Stimulated activated CD8-positive, alpha-beta memory T cell treated with anti-CD3 and anti-CD28 coated beads, Interleukin-12 subunit alpha, Interleukin-12 subunit beta, amount 100 ng/mL, for 1 hour (primary cell): ENCODE results near the gene HPCAL4.

Source experiments
- DNase-seq: peaks from one replicate; pipeline ENCODE4 v3.0.0-alpha.2; 2020; ENCODE audit warnings: low read depth

Gene HPCAL4

GRCh38 chr1:39676948-39677548, 14.2 kb downstream of the HPCAL4 start:
- DNase-seq: no peak

GRCh38 chr1:39675220-39675619, 16.0 kb downstream of the HPCAL4 start:
- DNase-seq: no peak

- no peak for DNase-seq
Observed at GRCh38 chr1:39673215-39673614, 18.0 kb downstream of the HPCAL4 start.

GRCh38 chr1:39672551-39672947, 18.7 kb downstream of the HPCAL4 start:
- DNase-seq: no peak

- DNase-seq: no peak
Observed at GRCh38 chr1:39671793-39672550, 19.3 kb downstream of the HPCAL4 start, which contains the start of gene NT5C1A. TSS of gene NT5C1A (minus strand) at chr1:39672107. CDS start at chr1:39672038, 69 bp downstream.

GRCh38 chr1:39671433-39671792, 19.8 kb downstream of the HPCAL4 start:
- DNase-seq: no peak

GRCh38 chr1:39670689-39671088, 20.5 kb downstream of the HPCAL4 start:
- DNase-seq: no peak

- DNase-seq: no peak
Observed at GRCh38 chr1:39668894-39669293, 22.3 kb downstream of the HPCAL4 start.

GRCh38 chr1:39668111-39668510, 23.1 kb downstream of the HPCAL4 start:
- DNase-seq: no peak

GRCh38 chr1:39666772-39667171, 24.5 kb downstream of the HPCAL4 start:
- no peak for DNase-seq

GRCh38 chr1:39663559-39663958, 27.7 kb downstream of the HPCAL4 start:
- DNase-seq: no peak

- DNase-seq: no peak
Observed at GRCh38 chr1:39662861-39663260, 28.4 kb downstream of the HPCAL4 start.

- DNase-seq: no peak
Observed at GRCh38 chr1:39659538-39659937, 31.7 kb downstream of the HPCAL4 start.

- DNase-seq: no peak
Observed at GRCh38 chr1:39659110-39659509, 32.1 kb downstream of the HPCAL4 start.

GRCh38 chr1:39657923-39658485, 33.2 kb downstream of the HPCAL4 start:
- DNase-seq: peak; percentile 33

- no peak for DNase-seq
Observed at GRCh38 chr1:39657402-39657801, 33.8 kb downstream of the HPCAL4 start.

GRCh38 chr1:39656391-39656790, 34.8 kb downstream of the HPCAL4 start:
- DNase-seq: no peak

GRCh38 chr1:39655578-39656268, 35.5 kb downstream of the HPCAL4 start:
- no peak for DNase-seq

- no peak for DNase-seq
Observed at GRCh38 chr1:39654291-39654690, 36.9 kb downstream of the HPCAL4 start.

GRCh38 chr1:39653546-39654031, 37.6 kb downstream of the HPCAL4 start:
- DNase-seq: peak; percentile 58

GRCh38 chr1:39652554-39652953, 38.7 kb downstream of the HPCAL4 start:
- no peak for DNase-seq

- DNase-seq: no peak
Observed at GRCh38 chr1:39652105-39652504, 39.1 kb downstream of the HPCAL4 start.

- no peak for DNase-seq
Observed at GRCh38 chr1:39650431-39650830, 40.8 kb downstream of the HPCAL4 start.
